Measurements from ENCODE around the gene ARRB2. TPM values are rescaled to one million over a fixed set of nuclear protein-coding genes. Genes with fewer than 3 reads are reported as not detected.
"Not testable (repeated sequence)": the region's sequence is repeated elsewhere in the genome, so short reads cannot be mapped to it uniquely, and the experiment has no call there.

The ARRB2 gene
- polyA plus RNA-seq, 1 experiment = 10.7 TPM

GRCh38 chr17:4690745-4691144 lies 19.7 kb upstream of the ARRB2 start:
- no peak for TF ChIP-seq CTCF (IDR thresholded peaks at IDR 0.05; ENCODE audit: insufficient read depth, low read depth, low read length)
- ChIA-PET POLR2A (no interaction called here), CTCF (interaction anchor here (1.1 to 1.2 kb wide), 3 partner anchors 10 to 123 kb away, joined by 3 to 4 read pairs (median 3); partner anchors contain the start of gene ARRB2)
- Histone ChIP-seq H3K36me3 (ENCODE audit: control insufficient read depth, insufficient read depth, low read length) (peaks cover 3% of the 10 kb centered on the region; the same call in 1 of the 2 replicates), H3K4me3 (ENCODE audit: low read depth, low read length) (no peak overlapping the region), H3K27me3 (ENCODE audit: control insufficient read depth, insufficient read depth, low read length) (no peaks in the 10 kb centered on the region)
- DNase-seq (ENCODE audit: low read depth) = no peak

- no peak for TF ChIP-seq CTCF (IDR thresholded peaks at IDR 0.05; ENCODE audit: insufficient read depth, low read depth, low read length)
- Histone ChIP-seq H3K27me3 (ENCODE audit: control insufficient read depth, insufficient read depth, low read length) (no peaks in the 10 kb centered on the region), H3K36me3 (ENCODE audit: control insufficient read depth, insufficient read depth, low read length) (peaks cover 3% of the 10 kb centered on the region; the same call in 1 of the 2 replicates), H3K4me3 (ENCODE audit: low read depth, low read length) (no peak overlapping the region)
- POLR2A ChIA-PET = no interaction called here
- DNase-seq (ENCODE audit: low read depth) = no peak
- CTCF ChIA-PET = interaction anchor here (1.2 kb wide), 1 partner anchor 124 kb away, joined by 3 read pairs; no protein-coding TSS in a partner anchor
These were observed 18.7 kb upstream of the ARRB2 start for GRCh38 chr17:4691686-4692085.

DNA sequence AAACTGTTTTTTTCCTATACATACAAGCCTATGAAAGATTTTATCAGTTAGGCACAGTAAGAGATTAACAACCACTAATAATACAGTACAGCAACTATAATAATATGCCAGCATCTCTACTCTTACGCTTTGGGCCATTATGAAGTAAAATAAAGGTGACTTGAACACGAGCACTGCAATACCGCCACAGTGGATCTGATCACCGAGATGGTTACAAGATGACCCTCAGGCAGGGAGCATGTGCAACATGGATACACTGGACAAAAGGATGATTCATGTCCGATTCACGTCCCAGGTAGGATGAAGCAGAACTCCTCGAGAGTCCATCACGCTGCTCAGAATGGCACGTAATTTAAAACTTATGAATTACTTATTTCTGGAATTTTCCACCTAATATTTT lies 17.0 kb upstream of the ARRB2 start:
- CTCF ChIA-PET = no interaction called here
- TF ChIP-seq CTCF (IDR thresholded peaks at IDR 0.05; ENCODE audit: insufficient read depth, low read depth, low read length) = no peak
- POLR2A ChIA-PET = no interaction called here
- Histone ChIP-seq H3K4me3 (ENCODE audit: low read depth, low read length) (no peak overlapping the region), H3K27me3 (ENCODE audit: control insufficient read depth, insufficient read depth, low read length) (no peaks in the 10 kb centered on the region), H3K36me3 (ENCODE audit: control insufficient read depth, insufficient read depth, low read length) (peaks cover 3% of the 10 kb centered on the region)
- DNase-seq (ENCODE audit: low read depth) = no peak

GRCh38 chr17:4696437-4696805 lies 14.0 kb upstream of the ARRB2 start:
- ChIA-PET CTCF (no interaction called here), POLR2A (no interaction called here)
- no peaks in the 10 kb centered on the region for H3K27me3 ChIP-seq (ENCODE audit: control insufficient read depth, insufficient read depth, low read length)
- peaks cover 1% of the 10 kb centered on the region for H3K36me3 ChIP-seq (ENCODE audit: control insufficient read depth, insufficient read depth, low read length)
- DNase-seq (ENCODE audit: low read depth) = no peak
- TF ChIP-seq CTCF (IDR thresholded peaks at IDR 0.05; ENCODE audit: insufficient read depth, low read depth, low read length) = no peak
- no peak overlapping the region for H3K4me3 ChIP-seq (ENCODE audit: low read depth, low read length)

GRCh38 chr17:4699401-4700056 lies 10.9 kb upstream of the ARRB2 start:
- H3K36me3 ChIP-seq (ENCODE audit: control insufficient read depth, insufficient read depth, low read length); H3K27me3 ChIP-seq (ENCODE audit: control insufficient read depth, insufficient read depth, low read length); H3K4me3 ChIP-seq (ENCODE audit: low read depth, low read length); POLR2A ChIA-PET; DNase-seq (ENCODE audit: low read depth): not testable (repeated sequence)
- CTCF ChIA-PET = interaction anchor here (0.7 to 0.8 kb wide), 2 partner anchors 10 to 133 kb away, joined by 3 read pairs; no protein-coding TSS in a partner anchor

GRCh38 chr17:4701116-4701515 lies 9.3 kb upstream of the ARRB2 start:
- no peak for TF ChIP-seq CTCF (IDR thresholded peaks at IDR 0.05; ENCODE audit: insufficient read depth, low read depth, low read length)
- CTCF ChIA-PET = interaction anchor here (0.6 to 1.2 kb wide), 2 partner anchors 10 to 94 kb away, joined by 3 read pairs; no protein-coding TSS in a partner anchor
- H3K27me3 ChIP-seq (ENCODE audit: control insufficient read depth, insufficient read depth, low read length) = no peaks in the 10 kb centered on the region
- DNase-seq (ENCODE audit: low read depth) = no peak
- no peak overlapping the region for H3K4me3 ChIP-seq (ENCODE audit: low read depth, low read length)
- POLR2A ChIA-PET = no interaction called here
- H3K36me3 ChIP-seq (ENCODE audit: control insufficient read depth, insufficient read depth, low read length) = no peaks in the 10 kb centered on the region; the same call in 1 of the 2 replicates

Data from BJ (cell line).